MM.1S (cell line): Measurements from ENCODE around the gene TPRG1.

Experiments used
- CTCF ChIP-seq: fragments of 300-600 bp; sonication (generic); IDR thresholded peaks from 2 replicates; pipeline ENCODE4 v1.5.1; 2016; ENCODE audit warnings: antibody characterized with exemption, low read length, mixed read lengths
- EZH2 ChIP-seq: fragments of 300-600 bp; sonication (generic); optimal IDR thresholded peaks from 2 replicates; pipeline ENCODE3; 2017; ENCODE audit warnings: low read depth, mild to moderate bottlenecking, antibody characterized with exemption, low read length, mixed read lengths
- EZH2phosphoT487 ChIP-seq: fragments of 300-600 bp; sonication (generic); IDR thresholded peaks from 2 replicates; pipeline ENCODE4 v1.6.1; 2018; ENCODE audit warnings: antibody characterized with exemption, low read length

- TF ChIP-seq CTCF (no peak), EZH2phosphoT487 (no peak), EZH2 (no peak)
These were observed 114.4 kb downstream of the TPRG1 start for GRCh38 chr3:189286188-189286587.
